Measurements from ENCODE around the gene SOX30.

GRCh38 chr5:157680239-157680638, 28.0 kb upstream of the SOX30 start:
- TF ChIP-seq, protein P1, sequence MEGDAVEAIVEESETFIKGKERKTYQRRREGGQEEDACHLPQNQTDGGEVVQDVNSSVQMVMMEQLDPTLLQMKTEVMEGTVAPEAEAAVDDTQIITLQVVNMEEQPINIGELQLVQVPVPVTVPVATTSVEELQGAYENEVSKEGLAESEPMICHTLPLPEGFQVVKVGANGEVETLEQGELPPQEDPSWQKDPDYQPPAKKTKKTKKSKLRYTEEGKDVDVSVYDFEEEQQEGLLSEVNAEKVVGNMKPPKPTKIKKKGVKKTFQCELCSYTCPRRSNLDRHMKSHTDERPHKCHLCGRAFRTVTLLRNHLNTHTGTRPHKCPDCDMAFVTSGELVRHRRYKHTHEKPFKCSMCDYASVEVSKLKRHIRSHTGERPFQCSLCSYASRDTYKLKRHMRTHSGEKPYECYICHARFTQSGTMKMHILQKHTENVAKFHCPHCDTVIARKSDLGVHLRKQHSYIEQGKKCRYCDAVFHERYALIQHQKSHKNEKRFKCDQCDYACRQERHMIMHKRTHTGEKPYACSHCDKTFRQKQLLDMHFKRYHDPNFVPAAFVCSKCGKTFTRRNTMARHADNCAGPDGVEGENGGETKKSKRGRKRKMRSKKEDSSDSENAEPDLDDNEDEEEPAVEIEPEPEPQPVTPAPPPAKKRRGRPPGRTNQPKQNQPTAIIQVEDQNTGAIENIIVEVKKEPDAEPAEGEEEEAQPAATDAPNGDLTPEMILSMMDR (IDR thresholded peaks at IDR 0.05; ENCODE audit: low read depth, low read length, missing input control), result no peak
- TF ChIP-seq HNF4A (conservative IDR thresholded peaks at IDR 0.05), result no peak

Measured in liver (tissue), 3 donors.